Neural progenitor cell (in vitro differentiated cells): ENCODE data around the gene HAPSTR1.

Experiments
- CTCF ChIP-seq: fragments of 200-600 bp; sonication (generic); IDR thresholded peaks from 2 replicates; pipeline ENCODE4 v1.5.1; 2017; ENCODE audit warnings: antibody characterized with exemption, mild to moderate bottlenecking
- EZH2 ChIP-seq: fragments of 200-600 bp; sonication (generic); IDR thresholded peaks from 2 replicates; pipeline ENCODE4 v1.6.1; 2017; ENCODE audit warnings: antibody characterized with exemption, mild to moderate bottlenecking, moderate library complexity
- EZH2phosphoT487 ChIP-seq: fragments of 200-600 bp; sonication (generic); IDR thresholded peaks from 2 replicates; pipeline ENCODE4 v1.6.1; 2017; ENCODE audit warnings: antibody characterized with exemption

GRCh38 chr16:9126609-9127008 is 35.2 kb downstream of the HAPSTR1 start:
- TF ChIP-seq EZH2 (no peak), CTCF (no peak), EZH2phosphoT487 (no peak)
